Activated B cell treated with CpG ODN at 0.5 μM for 24 hours (primary cell): ENCODE results near the gene P2RX1. TPM values are rescaled to one million over a fixed set of nuclear protein-coding genes. Genes with fewer than 3 reads are reported as not detected.
A peak's percentile ranks its signal among the peaks of the same experiment; 100 is the strongest.

Experiments
- ATAC-seq: fragments of 200-7000 bp; cut with Tn5 transposase; one replicate; pipeline ENCODE4 v1.10.0; 2021; ENCODE audit warnings: low read depth, mild to moderate bottlenecking, moderate library complexity
- CTCF ChIA-PET: fragments of 350-600 bp; sonication (Branson Sonifier 250); formaldehyde crosslinking; loops from one replicate; lab custom pipeline; 2021; ENCODE audit warnings: antibody characterized with exemption; lab: Charles Lee
- POLR2A ChIA-PET: fragments of 350-600 bp; sonication (Branson Sonifier 250); formaldehyde crosslinking; loops from one replicate; lab custom pipeline; 2021; ENCODE audit warnings: antibody characterized with exemption; lab: Charles Lee
- DNase-seq: peaks from one replicate; pipeline ENCODE4 v3.0.0; 2022
- H3K27ac Mint-ChIP-seq: one replicate; pipeline ENCODE4 v1.8.0; 2020; ENCODE audit warnings: mixed read lengths
- H3K27me3 Mint-ChIP-seq: one replicate; pipeline ENCODE4 v1.8.0; 2021; ENCODE audit warnings: mixed read lengths
- H3K36me3 Mint-ChIP-seq: one replicate; pipeline ENCODE4 v1.8.0; 2021; ENCODE audit warnings: low read depth, mixed read lengths
- H3K4me1 Mint-ChIP-seq: one replicate; pipeline ENCODE4 v1.8.0; 2021; ENCODE audit warnings: mixed read lengths
- H3K4me3 Mint-ChIP-seq: one replicate; pipeline ENCODE4 v1.8.0; 2020; ENCODE audit warnings: mild to moderate bottlenecking, mixed read lengths
- H3K9me3 Mint-ChIP-seq: one replicate; pipeline ENCODE4 v1.8.0; 2020; ENCODE audit warnings: mixed read lengths
- CTCF ChIP-seq: fragments of 200-600 bp; IDR thresholded peaks from one replicate; pipeline ENCODE4 v1.8.0; 2022; ENCODE audit warnings: antibody characterized with exemption, mild to moderate bottlenecking
- intact Hi-C: fragments of 100-400 bp; cut with micrococcal nuclease; formaldehyde crosslinking; loops from one replicate; pipeline ENCODE4 v1.15.1; 2024
- total RNA-seq: library from RNA; stranded (reverse); gene quantifications from 2 replicates; pipeline ENCODE4 v1.2.3, GENCODE V29; 2022

P2RX1 gene
- total RNA-seq, 1 donor from 2014 or later: 26.0 TPM

GRCh38 chr17:3887394-3887793 is 28.9 kb downstream of the P2RX1 start:
- Mint-ChIP-seq H3K36me3 (peaks cover 2% of the 10 kb centered on the region), H3K4me3 (no peak overlapping the region), H3K27ac (peak overlapping the region; percentile 62), H3K27me3 (no peaks in the 10 kb centered on the region), H3K9me3 (no peaks in the 10 kb centered on the region), H3K4me1 (peaks cover 44% of the 10 kb centered on the region)
- POLR2A ChIA-PET: no interaction called here
- no peak for TF ChIP-seq CTCF
- DNase-seq (no peak), ATAC-seq (no peak)
- CTCF ChIA-PET: no interaction called here
- intact Hi-C loops: no loop called here

GRCh38 chr17:3886776-3887175 is 29.5 kb downstream of the P2RX1 start:
- H3K4me1 Mint-ChIP-seq: peaks cover 40% of the 10 kb centered on the region
- intact Hi-C loops: no loop called here
- peaks cover 2% of the 10 kb centered on the region for H3K36me3 Mint-ChIP-seq
- ATAC-seq (no peak), DNase-seq (no peak)
- no peak overlapping the region for H3K4me3 Mint-ChIP-seq
- ChIA-PET POLR2A (no interaction called here), CTCF (no interaction called here)
- no peak overlapping the region for H3K27ac Mint-ChIP-seq
- H3K9me3 Mint-ChIP-seq: no peaks in the 10 kb centered on the region
- TF ChIP-seq CTCF: no peak
- H3K27me3 Mint-ChIP-seq: no peaks in the 10 kb centered on the region

GRCh38 chr17:3885970-3886369 is 30.3 kb downstream of the P2RX1 start:
- no peak for DNase-seq
- TF ChIP-seq CTCF: no peak
- no peaks in the 10 kb centered on the region for H3K27me3 Mint-ChIP-seq
- peaks cover 32% of the 10 kb centered on the region for H3K4me1 Mint-ChIP-seq
- ChIA-PET POLR2A (interaction anchor here (1.0 to 1.9 kb wide), 3 partner anchors 17 to 29 kb away, joined by 4 to 7 read pairs (median 5); no protein-coding TSS in a partner anchor), CTCF (interaction anchor here (1.9 kb wide), 1 partner anchor 148 kb away, joined by 5 read pairs; no protein-coding TSS in a partner anchor)
- H3K27ac Mint-ChIP-seq: no peak overlapping the region
- no peak overlapping the region for H3K4me3 Mint-ChIP-seq
- no peaks in the 10 kb centered on the region for H3K9me3 Mint-ChIP-seq
- intact Hi-C loops: no loop called here
- H3K36me3 Mint-ChIP-seq: peaks cover 2% of the 10 kb centered on the region
- ATAC-seq: no peak

- ChIA-PET CTCF (interaction anchor here (1.9 kb wide), 1 partner anchor 148 kb away, joined by 5 read pairs; no protein-coding TSS in a partner anchor), POLR2A (interaction anchor here (1.0 to 1.9 kb wide), 3 partner anchors 18 to 30 kb away, joined by 4 to 7 read pairs (median 5); no protein-coding TSS in a partner anchor)
- intact Hi-C loops: no loop called here
- peaks cover 2% of the 10 kb centered on the region for H3K36me3 Mint-ChIP-seq
- no peak overlapping the region for H3K27ac Mint-ChIP-seq
- H3K27me3 Mint-ChIP-seq: no peaks in the 10 kb centered on the region
- ATAC-seq: no peak
- H3K4me3 Mint-ChIP-seq: no peak overlapping the region
- no peak for TF ChIP-seq CTCF
- H3K9me3 Mint-ChIP-seq: no peaks in the 10 kb centered on the region
- no peak for DNase-seq
- H3K4me1 Mint-ChIP-seq: peaks cover 27% of the 10 kb centered on the region
Observed at GRCh38 chr17:3885271-3885670, 31.0 kb downstream of the P2RX1 start.

GRCh38 chr17:3884188-3884587 is 32.1 kb downstream of the P2RX1 start:
- ATAC-seq (no peak), DNase-seq (no peak)
- Mint-ChIP-seq H3K27ac (no peak overlapping the region), H3K4me3 (no peak overlapping the region), H3K36me3 (peaks cover 2% of the 10 kb centered on the region), H3K9me3 (no peaks in the 10 kb centered on the region), H3K27me3 (no peaks in the 10 kb centered on the region), H3K4me1 (peaks cover 20% of the 10 kb centered on the region)
- CTCF ChIA-PET: interaction anchor here (1.9 kb wide), 1 partner anchor 146 kb away, joined by 5 read pairs; no protein-coding TSS in a partner anchor
- intact Hi-C loops: no loop called here
- POLR2A ChIA-PET: interaction anchor here (1.8 to 1.9 kb wide), 2 partner anchors 30 to 31 kb away, joined by 4 to 5 read pairs; no protein-coding TSS in a partner anchor
- TF ChIP-seq CTCF: no peak
